ENCODE measurements around the gene ADCY5. TPM values are rescaled to one million over a fixed set of nuclear protein-coding genes. Genes with fewer than 3 reads are reported as not detected.

Gene ADCY5
- total RNA-seq, 1 donor from 2014 or later: 4.0 TPM

- ATAC-seq: no peak
- TF ChIP-seq CTCF (IDR thresholded peaks at IDR 0.05): no peak
- peak; percentile 23 for DNase-seq
- no peaks in the 10 kb centered on the region for H3K9me3 ChIP-seq
- no peaks in the 10 kb centered on the region for H3K27me3 ChIP-seq
- intact Hi-C loops (cut with DNase I): no loop called here
- H3K4me1 ChIP-seq: no peaks in the 10 kb centered on the region
- no peak overlapping the region for H3K4me3 ChIP-seq
- H3K36me3 ChIP-seq: no peaks in the 10 kb centered on the region
- no peak overlapping the region for H3K27ac ChIP-seq
Measured at GRCh38 chr3:123339302-123339701, 109.6 kb downstream of the ADCY5 start.

- intact Hi-C loops (cut with DNase I): no loop called here
- H3K4me1 ChIP-seq: no peaks in the 10 kb centered on the region
- no peak for TF ChIP-seq CTCF (IDR thresholded peaks at IDR 0.05)
Measured at GRCh38 chr3:123338620-123339061, 110.2 kb downstream of the ADCY5 start.

GRCh38 chr3:123337948-123338619, 110.8 kb downstream of the ADCY5 start:
- TF ChIP-seq CTCF (IDR thresholded peaks at IDR 0.05): no peak
- peak; percentile 47 for DNase-seq
- Histone ChIP-seq H3K4me1 (no peaks in the 10 kb centered on the region), H3K4me3 (no peak overlapping the region), H3K27ac (no peak overlapping the region), H3K27me3 (no peaks in the 10 kb centered on the region), H3K36me3 (no peaks in the 10 kb centered on the region), H3K9me3 (no peaks in the 10 kb centered on the region)
- no peak for ATAC-seq
- intact Hi-C loops (cut with DNase I): no loop called here

More at GRCh38 chr3:123338620-123339061, 110.2 kb downstream of the ADCY5 start:
- H3K36me3 ChIP-seq: no peaks in the 10 kb centered on the region
- no peak overlapping the region for H3K4me3 ChIP-seq
- no peak overlapping the region for H3K27ac ChIP-seq
- ATAC-seq: no peak
- H3K27me3 ChIP-seq: no peaks in the 10 kb centered on the region
- DNase-seq: no peak
- H3K9me3 ChIP-seq: no peaks in the 10 kb centered on the region

GRCh38 chr3:123337226-123337625, 111.7 kb downstream of the ADCY5 start:
- H3K27me3 ChIP-seq: no peaks in the 10 kb centered on the region
- no peak overlapping the region for H3K4me3 ChIP-seq
- intact Hi-C loops (cut with DNase I): no loop called here
- no peaks in the 10 kb centered on the region for H3K9me3 ChIP-seq
- TF ChIP-seq CTCF (IDR thresholded peaks at IDR 0.05): no peak
- DNase-seq (peak; percentile 30), ATAC-seq (no peak)
- no peak overlapping the region for H3K27ac ChIP-seq
- no peaks in the 10 kb centered on the region for H3K4me1 ChIP-seq
- no peaks in the 10 kb centered on the region for H3K36me3 ChIP-seq

GRCh38 chr3:123336441-123336851, 112.4 kb downstream of the ADCY5 start:
- Histone ChIP-seq H3K4me3 (no peak overlapping the region), H3K9me3 (no peaks in the 10 kb centered on the region), H3K36me3 (no peaks in the 10 kb centered on the region), H3K27ac (no peak overlapping the region), H3K4me1 (no peaks in the 10 kb centered on the region), H3K27me3 (no peaks in the 10 kb centered on the region)
- DNase-seq (peak; percentile 49), ATAC-seq (no peak)
- intact Hi-C loops (cut with DNase I): no loop called here
- TF ChIP-seq CTCF (IDR thresholded peaks at IDR 0.05): no peak
